GM12878 (cell line): ENCODE measurements around the gene IER2. TPM values are rescaled to one million over a fixed set of nuclear protein-coding genes. Genes with fewer than 3 reads are reported as not detected.

Source experiments
- ASH2L ChIP-seq: fragments of 300-600, 200-600 bp; sonication (generic); IDR thresholded peaks from 2 replicates; pipeline ENCODE4 v1.6.1; 2017; ENCODE audit warnings: low read depth, mild to moderate bottlenecking, borderline replicate concordance
- BRCA1 ChIP-seq: IDR thresholded peaks from 2 replicates; pipeline ENCODE4 v1.6.1; 2011; ENCODE audit warnings: low read depth, low read length, improper control_type of control experiment
- CBX3 ChIP-seq: fragments of 200-600 bp; sonication (generic); IDR thresholded peaks from 2 replicates; pipeline ENCODE4 v1.6.1; 2016; ENCODE audit warnings: low read depth, borderline replicate concordance
- FOXM1 ChIP-seq: IDR thresholded peaks from 2 replicates; pipeline ENCODE4 v1.6.1; 2012; ENCODE audit warnings: low read depth, mild to moderate bottlenecking, inconsistent platforms, low read length, moderate library complexity
- KAT2A ChIP-seq: conservative IDR thresholded peaks from 2 replicates; pipeline ENCODE4 v1.6.1; 2011; ENCODE audit warnings: low read depth, low read length; ENCODE audit not compliant: control insufficient read depth
- KLF5 ChIP-seq: fragments of 450-650 bp; IDR thresholded peaks from 2 replicates; pipeline ENCODE4 v1.6.1; 2014; ENCODE audit warnings: mild to moderate bottlenecking; ENCODE audit not compliant: partially characterized antibody
- MEF2B ChIP-seq: fragments of 450-650 bp; IDR thresholded peaks from 2 replicates; pipeline ENCODE4 v1.6.1; 2018; ENCODE audit warnings: mild to moderate bottlenecking, moderate library complexity; ENCODE audit not compliant: partially characterized antibody, poor library complexity, severe bottlenecking
- PML ChIP-seq: IDR thresholded peaks from 2 replicates; pipeline ENCODE4 v1.6.1; 2012; ENCODE audit warnings: low read length, inconsistent platforms
- RAD21 ChIP-seq: IDR thresholded peaks from 2 replicates; pipeline ENCODE4 v1.6.1; 2011; ENCODE audit warnings: mild to moderate bottlenecking, low read depth, low read length, moderate library complexity; ENCODE audit not compliant: insufficient read depth
- SIX5 ChIP-seq: IDR thresholded peaks from 2 replicates; pipeline ENCODE4 v1.6.1; 2011; ENCODE audit warnings: mild to moderate bottlenecking, low read depth, low read length, moderate library complexity; ENCODE audit not compliant: severe bottlenecking
- SMC3 ChIP-seq: IDR thresholded peaks from 2 replicates; pipeline ENCODE4 v1.6.1; 2011; ENCODE audit warnings: low read length, improper control_type of control experiment, borderline replicate concordance
- SREBF2 ChIP-seq: IDR thresholded peaks from 2 replicates; pipeline ENCODE4 v1.6.1; 2012; ENCODE audit warnings: mild to moderate bottlenecking, low read length
- YBX1 ChIP-seq: fragments of 450-650 bp; IDR thresholded peaks from 2 replicates; pipeline ENCODE4 v1.6.1; 2016; ENCODE audit warnings: antibody characterized with exemption
- YY1 ChIP-seq: IDR thresholded peaks from 2 replicates; pipeline ENCODE4 v1.6.1; 2011; ENCODE audit warnings: low read depth, mild to moderate bottlenecking, low read length
- ZNF274 ChIP-seq: IDR thresholded peaks from one replicate; pipeline ENCODE4 v1.8.0; 2011; ENCODE audit not compliant: insufficient read length, insufficient read depth
- ZZZ3 ChIP-seq: IDR thresholded peaks from 2 replicates; pipeline ENCODE4 v1.6.1; 2011; ENCODE audit warnings: low read depth; ENCODE audit not compliant: control insufficient read depth, insufficient read length
- polyA plus RNA-seq, 11 experiments: library from polyadenylated mRNA; depleted of rRNA in 4 of 11; unstranded in 6 of 11; stranded (reverse) in 5 of 11; fragments of >200 nt; fragmentation: Nextera tagmentation in 4 of 11; fragmentation: Illumina TruSeq in 1 of 11; extraction: Ambion mirVana in 4 of 11; extraction: Trizol in 1 of 11; gene quantifications; 1 replicate in 1 of 11; 2 replicates in 10 of 11; pipeline versions ENCODE4 v1.2.1 to v1.2.3, GENCODE V29; 2011 to 2016; ENCODE audit warnings: inconsistent platforms in 2 of 11, missing spikeins in 2 of 11, low read depth in 1 of 11
- total RNA-seq, 4 experiments: library from RNA; depleted of rRNA in 3 of 4; stranded (reverse); fragments of >200 nt in 3 of 4; fragmentation: Illumina TruSeq in 1 of 4; extraction: Trizol in 1 of 4; gene quantifications; 2 replicates each; pipeline versions ENCODE4 v1.2.1 to v1.2.3, GENCODE V29; 2013 to 2021
- TF ChIP-seq, protein P1 (sequence below): IDR thresholded peaks from 2 replicates; pipeline ENCODE4 v1.6.1; 2012; ENCODE audit warnings: improper control_type of control experiment, low read depth, low read length; ENCODE audit not compliant: insufficient replicate concordance
- TF ChIP-seq, protein P2 (sequence below): IDR thresholded peaks from 2 replicates; pipeline ENCODE4 v1.6.1; 2012; ENCODE audit warnings: mild to moderate bottlenecking, low read depth, low read length
- TF ChIP-seq, protein P3 (sequence below): IDR thresholded peaks from 2 replicates; pipeline ENCODE4 v1.6.1; 2012; ENCODE audit warnings: low read depth, low read length, improper control_type of control experiment
- TF ChIP-seq, protein P4 (sequence below): IDR thresholded peaks from 2 replicates; pipeline ENCODE4 v1.6.1; 2012; ENCODE audit warnings: low read depth, low read length, improper control_type of control experiment

The IER2 gene
- total and polyA plus RNA-seq, 10 of the 15 experiments (the other 5 are each of a cell fraction or from before 2014, with no cell fraction given) = 2.8 to 94.5 (median 24.9) TPM

DNA sequence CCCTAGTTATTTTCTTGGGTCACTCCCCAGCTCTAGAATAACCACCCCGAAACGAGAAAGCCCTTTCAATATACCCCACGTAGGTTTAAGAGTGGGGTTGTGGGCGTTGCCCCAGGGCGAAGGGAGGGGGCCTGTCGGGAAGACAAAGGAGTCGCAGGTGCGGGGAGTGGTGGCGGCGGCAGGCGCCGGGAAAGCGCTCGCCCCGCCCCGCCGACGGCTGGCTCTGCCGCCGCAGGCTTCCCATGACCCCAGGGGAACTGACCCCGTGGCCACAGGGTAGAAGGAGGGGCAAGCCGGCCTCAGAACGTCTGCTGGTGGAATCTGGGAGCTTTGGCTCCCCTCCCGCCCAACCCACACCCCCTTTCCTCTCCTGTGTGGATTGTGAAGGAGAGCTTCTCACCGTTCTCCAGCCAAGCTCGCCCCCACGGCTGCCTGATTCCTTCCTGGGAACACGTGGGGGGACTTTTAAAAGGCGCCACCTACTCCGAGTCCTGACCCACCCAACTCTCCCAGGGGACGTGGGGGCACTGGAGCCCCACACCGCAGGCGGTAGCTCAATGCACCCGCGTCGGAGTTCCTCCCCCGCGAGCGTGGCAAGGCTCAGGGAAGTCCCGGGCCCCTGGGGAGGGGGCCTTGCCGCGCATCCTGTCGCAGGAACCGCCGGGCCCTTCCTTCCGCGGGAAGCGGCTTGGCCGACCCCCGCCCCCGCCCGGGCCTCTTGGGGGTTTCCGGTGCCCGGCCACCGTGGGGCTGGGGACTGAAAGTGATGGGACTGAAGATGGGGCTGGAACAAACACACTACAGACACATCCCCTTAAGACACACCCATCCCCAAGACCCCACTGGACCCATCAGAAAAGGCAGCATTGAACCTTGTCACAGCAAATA lies 5.5 kb downstream of the IER2 start (continued):
- TF ChIP-seq, protein P1, sequence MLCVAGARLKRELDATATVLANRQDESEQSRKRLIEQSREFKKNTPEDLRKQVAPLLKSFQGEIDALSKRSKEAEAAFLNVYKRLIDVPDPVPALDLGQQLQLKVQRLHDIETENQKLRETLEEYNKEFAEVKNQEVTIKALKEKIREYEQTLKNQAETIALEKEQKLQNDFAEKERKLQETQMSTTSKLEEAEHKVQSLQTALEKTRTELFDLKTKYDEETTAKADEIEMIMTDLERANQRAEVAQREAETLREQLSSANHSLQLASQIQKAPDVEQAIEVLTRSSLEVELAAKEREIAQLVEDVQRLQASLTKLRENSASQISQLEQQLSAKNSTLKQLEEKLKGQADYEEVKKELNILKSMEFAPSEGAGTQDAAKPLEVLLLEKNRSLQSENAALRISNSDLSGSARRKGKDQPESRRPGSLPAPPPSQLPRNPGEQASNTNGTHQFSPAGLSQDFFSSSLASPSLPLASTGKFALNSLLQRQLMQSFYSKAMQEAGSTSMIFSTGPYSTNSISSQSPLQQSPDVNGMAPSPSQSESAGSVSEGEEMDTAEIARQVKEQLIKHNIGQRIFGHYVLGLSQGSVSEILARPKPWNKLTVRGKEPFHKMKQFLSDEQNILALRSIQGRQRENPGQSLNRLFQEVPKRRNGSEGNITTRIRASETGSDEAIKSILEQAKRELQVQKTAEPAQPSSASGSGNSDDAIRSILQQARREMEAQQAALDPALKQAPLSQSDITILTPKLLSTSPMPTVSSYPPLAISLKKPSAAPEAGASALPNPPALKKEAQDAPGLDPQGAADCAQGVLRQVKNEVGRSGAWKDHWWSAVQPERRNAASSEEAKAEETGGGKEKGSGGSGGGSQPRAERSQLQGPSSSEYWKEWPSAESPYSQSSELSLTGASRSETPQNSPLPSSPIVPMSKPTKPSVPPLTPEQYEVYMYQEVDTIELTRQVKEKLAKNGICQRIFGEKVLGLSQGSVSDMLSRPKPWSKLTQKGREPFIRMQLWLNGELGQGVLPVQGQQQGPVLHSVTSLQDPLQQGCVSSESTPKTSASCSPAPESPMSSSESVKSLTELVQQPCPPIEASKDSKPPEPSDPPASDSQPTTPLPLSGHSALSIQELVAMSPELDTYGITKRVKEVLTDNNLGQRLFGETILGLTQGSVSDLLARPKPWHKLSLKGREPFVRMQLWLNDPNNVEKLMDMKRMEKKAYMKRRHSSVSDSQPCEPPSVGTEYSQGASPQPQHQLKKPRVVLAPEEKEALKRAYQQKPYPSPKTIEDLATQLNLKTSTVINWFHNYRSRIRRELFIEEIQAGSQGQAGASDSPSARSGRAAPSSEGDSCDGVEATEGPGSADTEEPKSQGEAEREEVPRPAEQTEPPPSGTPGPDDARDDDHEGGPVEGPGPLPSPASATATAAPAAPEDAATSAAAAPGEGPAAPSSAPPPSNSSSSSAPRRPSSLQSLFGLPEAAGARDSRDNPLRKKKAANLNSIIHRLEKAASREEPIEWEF = no peak
- no peak for TF ChIP-seq YBX1
- no peak for TF ChIP-seq ZNF274
- TF ChIP-seq, protein P2, sequence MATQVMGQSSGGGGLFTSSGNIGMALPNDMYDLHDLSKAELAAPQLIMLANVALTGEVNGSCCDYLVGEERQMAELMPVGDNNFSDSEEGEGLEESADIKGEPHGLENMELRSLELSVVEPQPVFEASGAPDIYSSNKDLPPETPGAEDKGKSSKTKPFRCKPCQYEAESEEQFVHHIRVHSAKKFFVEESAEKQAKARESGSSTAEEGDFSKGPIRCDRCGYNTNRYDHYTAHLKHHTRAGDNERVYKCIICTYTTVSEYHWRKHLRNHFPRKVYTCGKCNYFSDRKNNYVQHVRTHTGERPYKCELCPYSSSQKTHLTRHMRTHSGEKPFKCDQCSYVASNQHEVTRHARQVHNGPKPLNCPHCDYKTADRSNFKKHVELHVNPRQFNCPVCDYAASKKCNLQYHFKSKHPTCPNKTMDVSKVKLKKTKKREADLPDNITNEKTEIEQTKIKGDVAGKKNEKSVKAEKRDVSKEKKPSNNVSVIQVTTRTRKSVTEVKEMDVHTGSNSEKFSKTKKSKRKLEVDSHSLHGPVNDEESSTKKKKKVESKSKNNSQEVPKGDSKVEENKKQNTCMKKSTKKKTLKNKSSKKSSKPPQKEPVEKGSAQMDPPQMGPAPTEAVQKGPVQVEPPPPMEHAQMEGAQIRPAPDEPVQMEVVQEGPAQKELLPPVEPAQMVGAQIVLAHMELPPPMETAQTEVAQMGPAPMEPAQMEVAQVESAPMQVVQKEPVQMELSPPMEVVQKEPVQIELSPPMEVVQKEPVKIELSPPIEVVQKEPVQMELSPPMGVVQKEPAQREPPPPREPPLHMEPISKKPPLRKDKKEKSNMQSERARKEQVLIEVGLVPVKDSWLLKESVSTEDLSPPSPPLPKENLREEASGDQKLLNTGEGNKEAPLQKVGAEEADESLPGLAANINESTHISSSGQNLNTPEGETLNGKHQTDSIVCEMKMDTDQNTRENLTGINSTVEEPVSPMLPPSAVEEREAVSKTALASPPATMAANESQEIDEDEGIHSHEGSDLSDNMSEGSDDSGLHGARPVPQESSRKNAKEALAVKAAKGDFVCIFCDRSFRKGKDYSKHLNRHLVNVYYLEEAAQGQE = no peak; the same call in 1 of the 2 replicates
- TF ChIP-seq SREBF2 = no peak
- TF ChIP-seq RAD21 = no peak
- TF ChIP-seq ZZZ3 = no peak
- TF ChIP-seq, protein P3, sequence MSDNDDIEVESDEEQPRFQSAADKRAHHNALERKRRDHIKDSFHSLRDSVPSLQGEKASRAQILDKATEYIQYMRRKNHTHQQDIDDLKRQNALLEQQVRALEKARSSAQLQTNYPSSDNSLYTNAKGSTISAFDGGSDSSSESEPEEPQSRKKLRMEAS = peak; percentile 37; the same call in 1 of the 2 replicates
- TF ChIP-seq FOXM1 = no peak
- no peak for TF ChIP-seq KLF5
- no peak for TF ChIP-seq CBX3
- no peak for TF ChIP-seq ASH2L
- TF ChIP-seq YY1 = peak; percentile 33
- peak; percentile 99 for TF ChIP-seq MEF2B
- no peak for TF ChIP-seq PML
- TF ChIP-seq SMC3 = peak; percentile 12; the same call in 1 of the 2 replicates
- no peak for TF ChIP-seq BRCA1
- no peak for TF ChIP-seq KAT2A
- TF ChIP-seq, protein P4, sequence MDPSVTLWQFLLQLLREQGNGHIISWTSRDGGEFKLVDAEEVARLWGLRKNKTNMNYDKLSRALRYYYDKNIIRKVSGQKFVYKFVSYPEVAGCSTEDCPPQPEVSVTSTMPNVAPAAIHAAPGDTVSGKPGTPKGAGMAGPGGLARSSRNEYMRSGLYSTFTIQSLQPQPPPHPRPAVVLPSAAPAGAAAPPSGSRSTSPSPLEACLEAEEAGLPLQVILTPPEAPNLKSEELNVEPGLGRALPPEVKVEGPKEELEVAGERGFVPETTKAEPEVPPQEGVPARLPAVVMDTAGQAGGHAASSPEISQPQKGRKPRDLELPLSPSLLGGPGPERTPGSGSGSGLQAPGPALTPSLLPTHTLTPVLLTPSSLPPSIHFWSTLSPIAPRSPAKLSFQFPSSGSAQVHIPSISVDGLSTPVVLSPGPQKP = peak; percentile 72
- TF ChIP-seq SIX5 = peak; percentile 5
